ENCODE measurements around the gene P2RX6. TPM values are rescaled to one million over a fixed set of nuclear protein-coding genes. Genes with fewer than 3 reads are reported as not detected.

The P2RX6 gene
- total RNA-seq, 1 donor from 2014 or later: 4.5 TPM

DNA sequence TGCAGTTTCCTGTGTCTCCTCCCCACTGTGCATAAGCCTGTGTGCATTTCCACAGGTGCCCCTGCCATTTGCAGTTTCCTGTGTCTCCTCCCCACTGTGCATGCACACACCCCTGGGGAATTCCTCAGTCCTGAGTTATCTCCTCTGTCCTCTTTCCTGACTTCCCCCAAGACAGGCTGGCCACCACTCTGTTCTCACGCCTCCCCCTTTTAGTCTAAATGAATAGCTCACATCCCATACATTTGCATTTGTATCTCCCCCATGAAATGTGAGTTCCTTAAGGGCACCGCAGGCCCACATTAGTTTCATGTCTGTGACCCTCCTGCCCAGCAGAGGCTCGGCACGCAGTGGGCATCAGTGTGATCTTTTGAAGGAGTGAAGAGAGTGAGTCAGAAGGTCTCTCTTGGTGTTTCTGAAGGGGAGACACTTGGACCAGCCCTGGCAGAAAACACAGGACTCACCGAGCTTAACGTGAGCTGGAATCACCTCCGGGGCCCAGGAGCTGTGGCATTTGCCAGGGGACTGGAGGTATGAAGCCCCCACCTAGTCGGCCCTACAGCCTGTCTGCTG, 37.0 kb downstream of the P2RX6 start:
- DNase-seq (ENCODE audit: low read depth, low spot score): no peak
- H3K9me3 Mint-ChIP-seq: no peaks in the 10 kb centered on the region
- H3K4me3 Mint-ChIP-seq: no peak overlapping the region
- no peak overlapping the region for H3K27ac Mint-ChIP-seq (ENCODE audit: unreplicated experiment)
- peaks cover 2% of the 10 kb centered on the region for H3K27me3 Mint-ChIP-seq (ENCODE audit: low read depth)
- no peaks in the 10 kb centered on the region for H3K36me3 Mint-ChIP-seq (ENCODE audit: low read depth)
- peaks cover 30% of the 10 kb centered on the region for H3K4me1 Mint-ChIP-seq
- TF ChIP-seq CTCF (conservative IDR thresholded peaks at IDR 0.05): no peak

- DNase-seq (ENCODE audit: low read depth, low spot score): no peak
- no peaks in the 10 kb centered on the region for H3K36me3 Mint-ChIP-seq (ENCODE audit: low read depth)
- peak overlapping the region; percentile 30 for H3K27ac Mint-ChIP-seq (ENCODE audit: unreplicated experiment)
- H3K9me3 Mint-ChIP-seq: no peaks in the 10 kb centered on the region
- no peak overlapping the region for H3K4me3 Mint-ChIP-seq
- peaks cover 2% of the 10 kb centered on the region for H3K27me3 Mint-ChIP-seq (ENCODE audit: low read depth)
- H3K4me1 Mint-ChIP-seq: peaks cover 30% of the 10 kb centered on the region
- no peak for TF ChIP-seq CTCF (conservative IDR thresholded peaks at IDR 0.05)
Measured at GRCh38 chr22:21052715-21053459, 37.9 kb downstream of the P2RX6 start.

GRCh38 chr22:21054046-21054713, 39.2 kb downstream of the P2RX6 start:
- Mint-ChIP-seq H3K36me3 (ENCODE audit: low read depth) (no peaks in the 10 kb centered on the region), H3K9me3 (no peaks in the 10 kb centered on the region), H3K4me3 (no peak overlapping the region), H3K27me3 (ENCODE audit: low read depth) (peaks cover 2% of the 10 kb centered on the region), H3K4me1 (peaks cover 30% of the 10 kb centered on the region), H3K27ac (ENCODE audit: unreplicated experiment) (peak overlapping the region; percentile 88)
- no peak for TF ChIP-seq CTCF (conservative IDR thresholded peaks at IDR 0.05)
- no peak for DNase-seq (ENCODE audit: low read depth, low spot score)

DNA sequence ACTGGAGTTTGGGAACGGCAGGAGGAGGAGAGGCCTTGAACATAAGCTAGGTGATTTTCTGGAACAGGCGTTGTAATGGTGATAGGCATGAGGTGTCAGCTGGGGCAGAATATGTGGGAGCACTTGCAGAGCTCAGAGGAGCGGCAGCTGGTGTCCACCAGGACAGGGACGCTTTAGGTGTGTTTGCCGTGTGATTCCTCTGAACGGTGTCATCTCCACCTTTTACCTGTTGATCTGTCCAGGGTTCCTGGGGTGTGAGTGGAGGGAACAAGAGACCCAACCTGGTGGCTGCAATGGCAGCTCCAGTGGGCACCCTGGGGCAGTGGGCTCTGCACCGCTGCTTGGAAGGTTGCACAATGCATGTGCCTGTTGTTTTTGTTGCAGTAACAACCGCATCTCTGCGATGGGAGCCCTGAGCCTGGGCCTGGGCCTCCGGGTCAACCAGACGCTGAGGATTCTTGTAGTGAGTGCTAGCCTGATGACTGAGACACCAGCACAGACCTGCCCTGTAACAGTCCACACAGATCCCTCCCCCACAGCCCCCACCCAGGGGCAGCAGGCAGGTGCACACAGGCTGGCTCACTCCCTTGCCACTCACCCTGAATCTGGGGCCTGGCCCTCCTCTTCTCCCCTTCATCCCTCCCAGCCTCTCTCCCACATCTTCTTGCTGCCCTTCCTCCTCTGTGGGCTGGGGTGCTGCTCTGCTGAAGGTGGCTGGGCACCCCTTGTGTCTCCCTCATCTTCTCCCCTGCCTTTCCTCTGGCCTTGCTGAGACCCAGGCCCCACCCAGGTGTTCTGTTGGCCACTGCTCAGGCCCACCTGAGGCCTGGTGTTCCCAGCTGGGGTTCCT, 40.0 kb downstream of the P2RX6 start:
- Mint-ChIP-seq H3K27me3 (ENCODE audit: low read depth) (peaks cover 2% of the 10 kb centered on the region), H3K4me3 (no peak overlapping the region), H3K27ac (ENCODE audit: unreplicated experiment) (no peak overlapping the region), H3K36me3 (ENCODE audit: low read depth) (no peaks in the 10 kb centered on the region), H3K9me3 (no peaks in the 10 kb centered on the region), H3K4me1 (peaks cover 30% of the 10 kb centered on the region)
- no peak for DNase-seq (ENCODE audit: low read depth, low spot score)
- TF ChIP-seq CTCF (conservative IDR thresholded peaks at IDR 0.05): no peak

GRCh38 chr22:21055564-21055834, 40.5 kb downstream of the P2RX6 start:
- DNase-seq (ENCODE audit: low read depth, low spot score): no peak
- no peak overlapping the region for H3K27ac Mint-ChIP-seq (ENCODE audit: unreplicated experiment)
- no peak overlapping the region for H3K4me3 Mint-ChIP-seq
- no peaks in the 10 kb centered on the region for H3K9me3 Mint-ChIP-seq
- H3K27me3 Mint-ChIP-seq (ENCODE audit: low read depth): peaks cover 2% of the 10 kb centered on the region
- peaks cover 30% of the 10 kb centered on the region for H3K4me1 Mint-ChIP-seq
- no peaks in the 10 kb centered on the region for H3K36me3 Mint-ChIP-seq (ENCODE audit: low read depth)
- no peak for TF ChIP-seq CTCF (conservative IDR thresholded peaks at IDR 0.05)

Measured in neural crest cell (in vitro differentiated cells).